Lower lobe of right lung (tissue), 2 donors: ENCODE results near the gene FDPS. TPM values are rescaled to one million over a fixed set of nuclear protein-coding genes. Genes with fewer than 3 reads are reported as not detected.

Experiments used
- ATAC-seq, 2 donors: fragments of 200-7000 bp; cut with Tn5 transposase; one replicate each; pipeline ENCODE4 v1.9.1; 2020 to 2022; ENCODE audit warnings: mild to moderate bottlenecking in 2 of 2, moderate library complexity in 2 of 2
- DNase-seq: peaks from one replicate; pipeline ENCODE4 v3.0.0-alpha.2; 2020
- H3K27ac ChIP-seq: fragments of 200-600 bp; one replicate; pipeline ENCODE4 v1.8.0; 2022
- H3K27me3 ChIP-seq: fragments of 200-600 bp; one replicate; pipeline ENCODE4 v1.8.0; 2022; ENCODE audit warnings: low read depth
- H3K36me3 ChIP-seq: fragments of 200-600 bp; one replicate; pipeline ENCODE4 v1.8.0; 2022; ENCODE audit warnings: mild to moderate bottlenecking
- H3K4me1 ChIP-seq: fragments of 200-600 bp; one replicate; pipeline ENCODE4 v1.8.0; 2022
- H3K4me3 ChIP-seq: fragments of 200-600 bp; one replicate; pipeline ENCODE4 v1.8.0; 2022; ENCODE audit warnings: mild to moderate bottlenecking
- H3K9me3 ChIP-seq: fragments of 200-600 bp; one replicate; pipeline ENCODE4 v1.8.0; 2022
- intact Hi-C: fragments of 100-400 bp; cut with DNase I; formaldehyde crosslinking; loops from one replicate; pipeline ENCODE4 v1.11.0; 2022
- total RNA-seq: library from RNA; stranded (reverse); fragmentation: NEBNext Ultra II Directional; extraction: Animal tissue kit (Norgen Biotek cat#: 25700); gene quantifications from one replicate; pipeline ENCODE4 v1.2.1, GENCODE V29; 2021
- TF ChIP-seq, protein P1 (sequence below): fragments of 200-600 bp; IDR thresholded peaks from one replicate; pipeline ENCODE4 v1.8.0; 2022; ENCODE audit warnings: antibody characterized with exemption, mild to moderate bottlenecking
- donor health status: DM: no; HTN: yes; CAD: no; lungs with severe emphysema.

FDPS gene
- total RNA-seq, 1 donor from 2014 or later, result 184 TPM

- TF ChIP-seq, protein P1, sequence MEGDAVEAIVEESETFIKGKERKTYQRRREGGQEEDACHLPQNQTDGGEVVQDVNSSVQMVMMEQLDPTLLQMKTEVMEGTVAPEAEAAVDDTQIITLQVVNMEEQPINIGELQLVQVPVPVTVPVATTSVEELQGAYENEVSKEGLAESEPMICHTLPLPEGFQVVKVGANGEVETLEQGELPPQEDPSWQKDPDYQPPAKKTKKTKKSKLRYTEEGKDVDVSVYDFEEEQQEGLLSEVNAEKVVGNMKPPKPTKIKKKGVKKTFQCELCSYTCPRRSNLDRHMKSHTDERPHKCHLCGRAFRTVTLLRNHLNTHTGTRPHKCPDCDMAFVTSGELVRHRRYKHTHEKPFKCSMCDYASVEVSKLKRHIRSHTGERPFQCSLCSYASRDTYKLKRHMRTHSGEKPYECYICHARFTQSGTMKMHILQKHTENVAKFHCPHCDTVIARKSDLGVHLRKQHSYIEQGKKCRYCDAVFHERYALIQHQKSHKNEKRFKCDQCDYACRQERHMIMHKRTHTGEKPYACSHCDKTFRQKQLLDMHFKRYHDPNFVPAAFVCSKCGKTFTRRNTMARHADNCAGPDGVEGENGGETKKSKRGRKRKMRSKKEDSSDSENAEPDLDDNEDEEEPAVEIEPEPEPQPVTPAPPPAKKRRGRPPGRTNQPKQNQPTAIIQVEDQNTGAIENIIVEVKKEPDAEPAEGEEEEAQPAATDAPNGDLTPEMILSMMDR, result no peak
- peaks cover 38% of the 10 kb centered on the region for H3K4me1 ChIP-seq
- peak overlapping the region; percentile 90 for H3K4me3 ChIP-seq
- H3K9me3 ChIP-seq, result no peaks in the 10 kb centered on the region
- intact Hi-C loops, result no loop called here
- peaks cover 42% of the 10 kb centered on the region for H3K36me3 ChIP-seq
- peak; percentile 73 for DNase-seq
- peak; percentile 23 to 32 for ATAC-seq
- H3K27ac ChIP-seq, result peak overlapping the region; percentile 92
- no peaks in the 10 kb centered on the region for H3K27me3 ChIP-seq
These were observed 856 bp downstream of the FDPS start for GRCh38 chr1:155309423-155310021.

DNA sequence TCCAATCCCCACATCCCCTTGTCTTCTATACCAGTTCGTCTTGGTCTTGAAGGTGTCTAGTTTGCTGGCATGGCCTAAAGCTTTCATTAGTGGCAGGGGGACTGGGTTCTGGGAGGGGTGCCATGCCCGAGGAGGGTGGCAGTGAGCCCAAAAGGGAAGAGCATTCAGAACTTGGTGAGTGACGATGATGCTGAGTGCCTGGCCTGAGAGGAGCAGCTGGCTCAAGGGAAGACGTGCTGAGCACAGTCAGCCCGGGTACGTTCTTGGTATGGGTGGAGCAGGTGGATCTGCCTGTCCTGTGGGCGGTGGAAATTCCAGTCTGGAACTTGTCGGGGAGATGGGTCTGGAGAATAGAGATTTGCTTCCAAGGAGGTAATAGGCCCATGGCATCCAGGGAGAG is 4.6 kb downstream of the FDPS start:
- H3K27me3 ChIP-seq, result no peaks in the 10 kb centered on the region
- H3K9me3 ChIP-seq, result no peaks in the 10 kb centered on the region
- ATAC-seq, result no peak
- H3K4me1 ChIP-seq, result peaks cover 30% of the 10 kb centered on the region
- H3K36me3 ChIP-seq, result peaks cover 75% of the 10 kb centered on the region
- no peak overlapping the region for H3K27ac ChIP-seq
- no peak for DNase-seq
- intact Hi-C loops, result no loop called here
- H3K4me3 ChIP-seq, result no peak overlapping the region
- TF ChIP-seq, protein P1, result no peak

DNA sequence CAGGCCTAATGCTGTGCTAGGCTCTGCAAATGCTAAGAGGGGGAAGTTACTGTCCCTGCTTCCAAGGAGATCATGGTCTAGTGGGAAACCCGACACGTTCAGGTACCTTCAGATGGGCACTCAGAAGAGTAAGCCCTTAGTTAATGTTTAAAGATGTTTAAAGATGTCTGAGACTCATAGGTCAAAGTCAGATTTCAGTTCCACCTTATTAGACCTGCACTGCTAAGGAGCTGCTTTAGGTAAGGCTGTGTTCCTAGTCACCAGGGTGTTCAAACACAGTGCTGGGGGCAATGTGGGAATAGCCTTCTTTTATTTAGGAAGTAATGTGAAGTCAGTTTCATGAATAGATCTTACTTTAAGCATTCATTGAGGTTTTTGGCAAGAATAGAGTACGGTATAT is 8.3 kb downstream of the FDPS start:
- H3K36me3 ChIP-seq, result peaks cover 81% of the 10 kb centered on the region

DNA sequence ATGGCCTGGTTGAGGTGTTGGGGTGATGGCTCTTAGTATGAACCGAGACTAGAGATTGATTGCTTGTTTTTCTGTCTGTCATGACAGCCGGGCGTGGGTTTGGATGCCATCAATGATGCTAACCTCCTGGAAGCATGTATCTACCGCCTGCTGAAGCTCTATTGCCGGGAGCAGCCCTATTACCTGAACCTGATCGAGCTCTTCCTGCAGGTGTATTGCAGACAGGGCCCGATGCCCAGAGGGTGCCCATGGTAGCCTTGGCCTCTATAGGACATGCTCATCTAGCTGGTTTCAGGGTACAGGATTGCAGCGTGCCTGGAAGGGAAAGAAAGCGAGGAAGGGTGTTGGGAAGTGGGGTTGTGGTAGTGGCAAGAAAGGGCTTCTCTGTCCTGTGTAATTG is 9.4 kb downstream of the FDPS start:
- Histone ChIP-seq H3K27me3 (no peaks in the 10 kb centered on the region), H3K4me3 (no peak overlapping the region), H3K9me3 (no peaks in the 10 kb centered on the region), H3K4me1 (peaks cover 31% of the 10 kb centered on the region), H3K27ac (no peak overlapping the region), H3K36me3 (peaks cover 70% of the 10 kb centered on the region)
- DNase-seq (no peak), ATAC-seq (no peak)
- TF ChIP-seq, protein P1, result no peak
- intact Hi-C loops, result no loop called here

More for the DNA sequence above, 8.3 kb downstream of the FDPS start:
- H3K27ac ChIP-seq, result no peak overlapping the region
- peaks cover 25% of the 10 kb centered on the region for H3K4me1 ChIP-seq
- no peaks in the 10 kb centered on the region for H3K27me3 ChIP-seq
- TF ChIP-seq, protein P1, result no peak
- H3K9me3 ChIP-seq, result no peaks in the 10 kb centered on the region
- no peak for ATAC-seq
- H3K4me3 ChIP-seq, result no peak overlapping the region
- DNase-seq, result no peak
- intact Hi-C loops, result no loop called here

- TF ChIP-seq, protein P1, result no peak
- Histone ChIP-seq H3K9me3 (no peaks in the 10 kb centered on the region), H3K4me3 (no peak overlapping the region), H3K4me1 (peaks cover 31% of the 10 kb centered on the region), H3K36me3 (peaks cover 55% of the 10 kb centered on the region), H3K27me3 (no peaks in the 10 kb centered on the region), H3K27ac (no peak overlapping the region)
- ATAC-seq (no peak), DNase-seq (no peak)
- intact Hi-C loops, result no loop called here
These were observed 10.9 kb downstream of the FDPS start for GRCh38 chr1:155319536-155319935.
